K562 (cell line): ENCODE results near the gene GDF2.

Source experiments
- ETV1 ChIP-seq: fragments of 450-650 bp; conservative IDR thresholded peaks from 2 replicates; pipeline ENCODE4 v1.6.1; 2016; ENCODE audit warnings: missing genetic modification characterization, control low read depth, low read depth, missing compliant biosample characterization
- ETV6 ChIP-seq, 3 experiments: fragments of 150-350 bp in 1 of 3; sonication (generic) in 1 of 3; formaldehyde crosslinking in 1 of 3; IDR thresholded peaks; 2 replicates each; pipeline versions ENCODE4 v1.6.1 to v1.8.0; 2014 to 2022; ENCODE audit warnings: borderline replicate concordance in 2 of 3, low read depth in 2 of 3, antibody characterized with exemption in 1 of 3, low read length in 1 of 3, mild to moderate bottlenecking in 1 of 3, missing genetic modification reagents in 1 of 3
- HIVEP1 ChIP-seq: fragments of 250-450 bp; sonication (Bioruptor Pico); IDR thresholded peaks from 2 replicates; pipeline ENCODE4 v1.4.0; 2020; ENCODE audit warnings: mild to moderate bottlenecking
- HNRNPL ChIP-seq: fragments of 200-400 bp; formaldehyde crosslinking; IDR thresholded peaks from 2 replicates; pipeline ENCODE4 v1.6.1; 2017; ENCODE audit warnings: low read depth, mild to moderate bottlenecking, low read length
- MAFF ChIP-seq: IDR thresholded peaks from 2 replicates; pipeline ENCODE4 v1.6.1; 2012; ENCODE audit warnings: low read length, improper control_type of control experiment
- SAFB2 ChIP-seq: fragments of 200-400 bp; formaldehyde crosslinking; IDR thresholded peaks from 2 replicates; pipeline ENCODE4 v1.6.1; 2018; ENCODE audit warnings: borderline replicate concordance, low read length, low read depth, moderate library complexity; ENCODE audit not compliant: severe bottlenecking
- SIX5 ChIP-seq, 2 experiments: IDR thresholded peaks; 2 replicates each; pipeline ENCODE4 v1.6.1; 2011; ENCODE audit warnings: low read length in 2 of 2, borderline replicate concordance in 1 of 2, low read depth in 1 of 2, mild to moderate bottlenecking in 1 of 2, moderate library complexity in 1 of 2; ENCODE audit not compliant: insufficient read depth in 1 of 2

DNA sequence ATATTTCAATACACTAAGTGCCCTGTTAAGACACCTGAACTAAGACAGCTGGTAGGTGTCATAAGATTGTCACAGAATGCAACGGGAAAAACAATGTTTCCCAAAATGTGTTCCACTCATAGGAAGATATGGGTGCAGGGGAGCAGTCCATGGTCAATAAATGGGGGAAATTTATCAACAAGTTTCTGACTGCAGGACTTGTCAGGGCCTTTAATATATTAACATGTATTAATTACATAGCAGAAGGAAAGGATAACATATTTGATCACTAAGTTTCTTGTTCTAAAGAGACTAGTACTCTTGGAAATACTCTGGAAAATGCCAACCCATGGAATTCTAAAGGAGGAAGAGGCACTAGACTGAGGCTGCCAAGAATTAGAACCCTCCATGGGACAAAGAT, 32.6 kb downstream of the GDF2 start:
- no peak for TF ChIP-seq HIVEP1
- no peak for TF ChIP-seq SAFB2
- TF ChIP-seq SIX5 (IDR thresholded peaks at IDR 0.05; ENCODE audit: borderline replicate concordance in 1 of 2, insufficient read depth in 1 of 2, low read depth in 1 of 2, low read length in 2 of 2), result no peak
- no peak for TF ChIP-seq ETV1 (tag)
- no peak for TF ChIP-seq MAFF
- no peak for TF ChIP-seq HNRNPL
- no peak for TF ChIP-seq ETV6 (IDR thresholded peaks at IDR 0.05; ENCODE audit: borderline replicate concordance in 1 of 2, low read depth in 2 of 2, low read length in 1 of 2)
- TF ChIP-seq ETV6 (CRISPR knock-in tag; IDR thresholded peaks at IDR 0.05; ENCODE audit: borderline replicate concordance), result no peak
